PC-3 (cell line): ENCODE results near the gene SMAD7. TPM values are rescaled to one million over a fixed set of nuclear protein-coding genes. Genes with fewer than 3 reads are reported as not detected.

Experiments used
- ATAC-seq: fragments of 200-7000 bp; cut with Tn5 transposase; 2 replicates; pipeline ENCODE4 v1.9.1; 2020; ENCODE audit warnings: mild to moderate bottlenecking, moderate library complexity
- BruUV-seq: library from RNA; stranded (reverse); fragments of 400-500 nt; replicated peaks from 2 replicates; lab custom pipeline; 2021; lab: Mats Ljungman, UMichigan
- CTCF ChIA-PET: fragments of 300-600 bp; sonication (Branson Sonifier 250); formaldehyde crosslinking; loops from one replicate; lab custom pipeline; 2022; ENCODE audit warnings: antibody characterized with exemption; lab: Charles Lee
- POLR2A ChIA-PET: fragments of 300-600 bp; sonication (Branson Sonifier 250); formaldehyde crosslinking; loops from one replicate; lab custom pipeline; 2022; ENCODE audit warnings: antibody characterized with exemption; ENCODE audit not compliant: unreplicated experiment; lab: Charles Lee
- DNase-seq: peaks from one replicate; pipeline ENCODE4 v3.0.0-alpha.2; 2015
- H2AFZ ChIP-seq: fragments of 300-600 bp; sonication (generic); 2 replicates; pipeline ENCODE4 v1.6.0; 2016; ENCODE audit warnings: antibody characterized with exemption, low read length
- H3F3A ChIP-seq: fragments of 300-600 bp; sonication (generic); one replicate; pipeline ENCODE4 v1.6.0; 2017; ENCODE audit warnings: antibody characterized with exemption, low read length, control low read depth, mild to moderate bottlenecking; ENCODE audit not compliant: unreplicated experiment
- H3K27ac ChIP-seq: fragments of 300-600 bp; sonication (generic); 2 replicates; pipeline ENCODE4 v1.5.1; 2016; ENCODE audit warnings: mild to moderate bottlenecking, low read length
- H3K27me3 ChIP-seq: fragments of 300-600 bp; sonication (generic); 2 replicates; pipeline ENCODE4 v1.6.1; 2016; ENCODE audit warnings: low read length, mixed read lengths
- H3K36me3 ChIP-seq: fragments of 300-600 bp; sonication (generic); 2 replicates; pipeline ENCODE4 v1.6.1; 2016; ENCODE audit warnings: low read depth, mixed run types, low read length, mixed read lengths
- H3K4me1 ChIP-seq: fragments of 300-600 bp; sonication (generic); 2 replicates; pipeline ENCODE4 v1.5.1; 2016; ENCODE audit warnings: low read length; ENCODE audit not compliant: insufficient read depth
- H3K4me2 ChIP-seq: fragments of 300-600 bp; sonication (generic); 2 replicates; pipeline ENCODE4 v1.6.0; 2016; ENCODE audit warnings: low read length
- H3K4me3 ChIP-seq: fragments of 300-600 bp; sonication (generic); 2 replicates; pipeline ENCODE4 v1.5.1; 2016; ENCODE audit warnings: mild to moderate bottlenecking, low read length, mixed read lengths
- H3K79me2 ChIP-seq: fragments of 300-600 bp; sonication (generic); 2 replicates; pipeline ENCODE4 v1.6.1; 2017; ENCODE audit warnings: low read length, mixed read lengths
- H3K9ac ChIP-seq: fragments of 300-600 bp; sonication (generic); 2 replicates; pipeline ENCODE4 v1.6.0; 2016; ENCODE audit warnings: mild to moderate bottlenecking, low read length
- H3K9me2 ChIP-seq: fragments of 300-600 bp; sonication (generic); replicated peaks from 2 replicates; pipeline ENCODE4 v1.6.1; 2016; ENCODE audit warnings: mixed run types, low read length, mixed read lengths
- H3K9me3 ChIP-seq: fragments of 300-600 bp; sonication (generic); 2 replicates; pipeline ENCODE4 v1.6.1; 2016; ENCODE audit warnings: low read length, mixed read lengths
- H4K20me1 ChIP-seq: fragments of 300-600 bp; sonication (generic); 2 replicates; pipeline ENCODE4 v1.6.1; 2016; ENCODE audit warnings: low read length, mixed read lengths
- CTCF ChIP-seq: fragments of 300-600 bp; sonication (generic); conservative IDR thresholded peaks from 2 replicates; pipeline ENCODE4 v1.5.1; 2017; ENCODE audit warnings: antibody characterized with exemption, low read depth, mild to moderate bottlenecking, low read length
- EZH2 ChIP-seq: fragments of 300-600 bp; sonication (generic); IDR thresholded peaks from one replicate; pipeline ENCODE4 v1.6.1; 2017; ENCODE audit warnings: antibody characterized with exemption, mild to moderate bottlenecking, low read length; ENCODE audit not compliant: unreplicated experiment
- EZH2phosphoT487 ChIP-seq: fragments of 300-600 bp; sonication (generic); IDR thresholded peaks from 2 replicates; pipeline ENCODE4 v1.6.1; 2018; ENCODE audit warnings: mild to moderate bottlenecking, antibody characterized with exemption, low read length, borderline replicate concordance
- intact Hi-C: fragments of 100-400 bp; cut with micrococcal nuclease; formaldehyde crosslinking; loops from 2 replicates; pipeline ENCODE4 v1.9.0; 2023
- total RNA-seq: library from RNA; depleted of rRNA; stranded (reverse); fragments of >200 nt; gene quantifications from 2 replicates; pipeline ENCODE4 v1.2.3, GENCODE V29; 2014

SMAD7 gene
- total RNA-seq, 1 experiment from 2014 or later, result 9.4 TPM

DNA sequence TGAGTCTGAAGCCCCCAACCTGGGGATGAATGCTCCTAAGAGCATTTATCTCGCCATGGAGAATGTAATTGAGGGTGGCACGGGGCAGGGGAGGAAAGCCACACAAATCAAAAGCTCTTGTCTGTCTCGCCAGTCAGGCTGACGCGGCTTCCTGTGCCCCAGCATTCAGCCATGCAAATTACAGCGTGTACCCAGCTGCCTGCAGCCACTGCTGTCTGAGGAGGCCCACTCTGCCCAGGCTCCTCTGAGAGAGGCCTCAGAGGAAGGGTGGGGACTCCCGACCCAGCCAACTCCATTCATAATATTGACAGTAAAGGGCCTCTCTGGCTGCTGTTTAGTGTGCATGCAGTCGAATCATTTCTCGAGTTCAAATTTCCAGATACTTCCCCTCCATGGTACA lies 22.0 kb downstream of the SMAD7 start:
- H3K4me1 ChIP-seq, result 0 out of 2 replicates have a peak, but pooled peaks cover under 1% of the 10 kb centered on the region
- ATAC-seq, result no peak
- no peaks in the 10 kb centered on the region for H3K36me3 ChIP-seq
- TF ChIP-seq EZH2, result no peak
- no peak for TF ChIP-seq EZH2phosphoT487
- TF ChIP-seq CTCF, result no peak
- H2AFZ ChIP-seq, result no peak overlapping the region
- H3K27me3 ChIP-seq, result no peaks in the 10 kb centered on the region
- no peaks in the 10 kb centered on the region for H3K79me2 ChIP-seq
- no peaks in the 10 kb centered on the region for H3K9me2 ChIP-seq
- no peaks in the 10 kb centered on the region for H3F3A ChIP-seq
- H3K9ac ChIP-seq, result no peak overlapping the region
- no peak overlapping the region for H3K4me3 ChIP-seq
- CTCF ChIA-PET, result no interaction called here
- POLR2A ChIA-PET, result no interaction called here
- no peak overlapping the region for H3K27ac ChIP-seq
- no peaks in the 10 kb centered on the region for H3K9me3 ChIP-seq
- no peak overlapping the region for H3K4me2 ChIP-seq
- H4K20me1 ChIP-seq, result no peaks in the 10 kb centered on the region
- DNase-seq, result no peak
- intact Hi-C loops, result no loop called here
- BruUV-seq, result no TSS peak

- H3K9me2 ChIP-seq, result no peaks in the 10 kb centered on the region
- no TSS peak for BruUV-seq
- no peak overlapping the region for H3K27ac ChIP-seq
- intact Hi-C loops, result no loop called here
- POLR2A ChIA-PET, result no interaction called here
- ATAC-seq (no peak), DNase-seq (no peak)
- H3K27me3 ChIP-seq, result no peaks in the 10 kb centered on the region
- no peaks in the 10 kb centered on the region for H3F3A ChIP-seq
- no peaks in the 10 kb centered on the region for H3K36me3 ChIP-seq
- no peaks in the 10 kb centered on the region for H4K20me1 ChIP-seq
- no peaks in the 10 kb centered on the region for H3K9me3 ChIP-seq
- CTCF ChIA-PET, result no interaction called here
- no peak overlapping the region for H2AFZ ChIP-seq
- peaks cover 13% of the 10 kb centered on the region for H3K4me1 ChIP-seq
- H3K79me2 ChIP-seq, result no peaks in the 10 kb centered on the region
- no peak overlapping the region for H3K4me3 ChIP-seq
- TF ChIP-seq CTCF (no peak), EZH2 (no peak), EZH2phosphoT487 (no peak)
- no peak overlapping the region for H3K9ac ChIP-seq
- H3K4me2 ChIP-seq, result no peak overlapping the region
Observed at GRCh38 chr18:48927286-48928080, 23.3 kb downstream of the SMAD7 start.

GRCh38 chr18:48926420-48926857 lies 24.3 kb downstream of the SMAD7 start:
- no peaks in the 10 kb centered on the region for H4K20me1 ChIP-seq
- no peak overlapping the region for H2AFZ ChIP-seq
- intact Hi-C loops, result no loop called here
- no peak overlapping the region for H3K4me2 ChIP-seq
- no peak overlapping the region for H3K9ac ChIP-seq
- CTCF ChIA-PET, result no interaction called here
- DNase-seq (no peak), ATAC-seq (no peak)
- H3F3A ChIP-seq, result no peaks in the 10 kb centered on the region
- H3K9me2 ChIP-seq, result no peaks in the 10 kb centered on the region
- H3K27me3 ChIP-seq, result no peaks in the 10 kb centered on the region
- peaks cover 14% of the 10 kb centered on the region for H3K4me1 ChIP-seq
- no peak for TF ChIP-seq EZH2phosphoT487
- no peak for TF ChIP-seq EZH2
- no peak for TF ChIP-seq CTCF
- no peaks in the 10 kb centered on the region for H3K79me2 ChIP-seq
- no peak overlapping the region for H3K27ac ChIP-seq
- H3K9me3 ChIP-seq, result no peaks in the 10 kb centered on the region
- no peaks in the 10 kb centered on the region for H3K36me3 ChIP-seq
- POLR2A ChIA-PET, result no interaction called here
- no peak overlapping the region for H3K4me3 ChIP-seq
- no TSS peak for BruUV-seq
